K562 (cell line): ENCODE results near the gene RINL. TPM values are rescaled to one million over a fixed set of nuclear protein-coding genes. Genes with fewer than 3 reads are reported as not detected.

Source experiments
- DPF2 ChIP-seq: fragments of 450-650 bp; IDR thresholded peaks from 2 replicates; pipeline ENCODE4 v1.6.1; 2016
- E2F5 ChIP-seq: sonication (generic); formaldehyde crosslinking; IDR thresholded peaks from 2 replicates; pipeline ENCODE4 v1.8.0; 2022; ENCODE audit warnings: mild to moderate bottlenecking, missing genetic modification reagents
- MITF ChIP-seq: IDR thresholded peaks from 2 replicates; pipeline ENCODE4 v1.6.1; 2014; ENCODE audit warnings: antibody characterized with exemption
- MTA2 ChIP-seq: fragments of 450-650 bp; IDR thresholded peaks from 2 replicates; pipeline ENCODE4 v1.6.1; 2016; ENCODE audit warnings: low read depth
- MTF1 ChIP-seq: fragments of 250-450 bp; sonication (Bioruptor Pico); IDR thresholded peaks from 2 replicates; pipeline ENCODE4 v1.9.0; 2021; ENCODE audit warnings: moderate library complexity, mild to moderate bottlenecking, inconsistent platforms, borderline replicate concordance
- MYC ChIP-seq, 2 experiments: fragments of 250-450 bp in 1 of 2; sonication (Bioruptor Pico) in 1 of 2; IDR thresholded peaks; 2 replicates each; pipeline versions ENCODE4 v1.5.1 to v1.6.1; 2012 to 2021; ENCODE audit warnings: low read depth in 2 of 2, borderline replicate concordance in 1 of 2, improper control_type of control experiment in 1 of 2, low read length in 1 of 2, mild to moderate bottlenecking in 1 of 2, moderate library complexity in 1 of 2
- NR3C1 ChIP-seq: sonication (generic); formaldehyde crosslinking; IDR thresholded peaks from 2 replicates; pipeline ENCODE4 v1.8.1; 2022; ENCODE audit warnings: missing genetic modification reagents
- PTBP1 ChIP-seq: fragments of 200-400 bp; formaldehyde crosslinking; IDR thresholded peaks from 2 replicates; pipeline ENCODE4 v1.6.1; 2017; ENCODE audit warnings: low read depth, low read length
- THAP7 ChIP-seq: fragments of 250-450 bp; sonication (Bioruptor Pico); IDR thresholded peaks from 2 replicates; pipeline ENCODE4 v1.5.0; 2021
- ZBTB40 ChIP-seq, 2 experiments: fragments of 450-650 bp in 1 of 2; sonication (generic) in 1 of 2; formaldehyde crosslinking in 1 of 2; IDR thresholded peaks; 2 replicates each; pipeline versions ENCODE4 v1.7.1 to v1.9.0; 2016 to 2022; ENCODE audit warnings: inconsistent platforms in 1 of 2, mild to moderate bottlenecking in 1 of 2, missing genetic modification reagents in 1 of 2
- ZNF512 ChIP-seq: IDR thresholded peaks from 2 replicates; pipeline ENCODE4 v1.6.1; 2016; ENCODE audit warnings: missing genetic modification characterization, missing compliant biosample characterization
- ZNF583 ChIP-seq: fragments of 250-450 bp; sonication (Bioruptor Pico); IDR thresholded peaks from 2 replicates; pipeline ENCODE4 v1.4.0; 2020
- ZNF766 ChIP-seq: fragments of 200-800 bp; sonication (Bioruptor generic); conservative IDR thresholded peaks from 2 replicates; pipeline ENCODE4 v1.6.1; 2016; ENCODE audit warnings: missing genetic modification characterization, missing compliant biosample characterization
- polyA plus RNA-seq, 8 experiments: library from polyadenylated mRNA; depleted of rRNA in 4 of 8; stranded (reverse) in 5 of 8; unstranded in 3 of 8; fragments of >200 nt; fragmentation: Nextera tagmentation in 2 of 8; fragmentation: Illumina TruSeq in 1 of 8; extraction: Ambion mirVana in 2 of 8; extraction: Trizol in 1 of 8; gene quantifications; 2 replicates each; pipeline versions ENCODE4 v1.2.1 to v1.2.3, GENCODE V29; 2011 to 2014; ENCODE audit warnings: inconsistent platforms in 1 of 8, missing spikeins in 1 of 8
- total RNA-seq, 7 experiments: library from RNA; depleted of rRNA in 6 of 7; stranded (reverse); fragments of >200 nt in 6 of 7; fragmentation: Illumina TruSeq in 2 of 7; extraction: Trizol in 2 of 7; gene quantifications; 2 replicates each; pipeline versions ENCODE4 v1.2.1 to v1.2.3, GENCODE V29; 2011 to 2021; ENCODE audit warnings: low replicate concordance in 1 of 7

RINL gene
- total and polyA plus RNA-seq, 9 of the 15 experiments (the other 6 are each of a cell fraction or from before 2014, with no cell fraction given) = 0.82 to 10.9 (median 4.9) TPM

GRCh38 chr19:38899447-38900201 lies 21.5 kb upstream of the RINL start, which contains the start of the genes NFKBIB and SIRT2 (continued):
- TF ChIP-seq MITF (peak; percentile 51), ZNF583 (CRISPR knock-in tag) (no peak), MTA2 (no peak), DPF2 (no peak), E2F5 (no peak), ZNF766 (CRISPR knock-in tag) (peak; percentile 80), ZBTB40 (IDR thresholded peaks at IDR 0.05) (peak; percentile 88), ZBTB40 (CRISPR knock-in tag; IDR thresholded peaks at IDR 0.05) (no peak), PTBP1 (no peak), ZNF512 (tag) (no peak), THAP7 (CRISPR knock-in tag) (no peak), MYC (IDR thresholded peaks at IDR 0.05; ENCODE audit: low read depth, low read length) (peak; percentile 69), MYC (CRISPR knock-in tag; IDR thresholded peaks at IDR 0.05; ENCODE audit: borderline replicate concordance, low read depth) (no peak; the same call in 1 of the 2 replicates), MTF1 (CRISPR knock-in tag) (no peak), NR3C1 (CRISPR knock-in tag) (no peak)
